ENCODE results near the gene ALCAM.

ALCAM gene

DNA sequence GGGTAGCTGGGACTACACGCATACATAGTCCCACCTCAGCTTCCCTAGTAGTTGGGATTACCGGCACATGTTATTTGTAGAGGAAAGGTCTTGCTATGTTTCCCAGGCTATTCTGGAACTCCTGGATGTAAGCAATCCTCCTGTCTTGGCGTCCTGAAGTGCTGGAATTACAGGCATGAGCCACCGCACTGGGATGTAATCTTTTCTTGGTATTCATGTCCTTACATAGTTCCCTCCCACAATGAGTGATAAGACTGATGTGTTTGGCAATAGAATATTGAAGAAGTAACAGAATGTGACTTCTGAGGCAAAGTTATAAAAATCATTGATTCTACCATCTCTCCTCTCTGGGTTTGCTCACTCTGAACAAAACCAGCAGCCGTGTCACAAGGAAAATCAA is 22.7 kb upstream of the ALCAM start:
- DNase-seq (ENCODE audit: low read depth in 1 of 2, low spot score in 1 of 2), result no peak
- Histone ChIP-seq H3K4me3 (replicated peaks; ENCODE audit: insufficient read depth, low read length) (no peak overlapping the region), H3K27me3 (ENCODE audit: insufficient read depth, poor library complexity, severe bottlenecking) (no peaks in the 10 kb centered on the region), H3K27ac (replicated peaks) (no peak overlapping the region)
- TF ChIP-seq, protein P1, sequence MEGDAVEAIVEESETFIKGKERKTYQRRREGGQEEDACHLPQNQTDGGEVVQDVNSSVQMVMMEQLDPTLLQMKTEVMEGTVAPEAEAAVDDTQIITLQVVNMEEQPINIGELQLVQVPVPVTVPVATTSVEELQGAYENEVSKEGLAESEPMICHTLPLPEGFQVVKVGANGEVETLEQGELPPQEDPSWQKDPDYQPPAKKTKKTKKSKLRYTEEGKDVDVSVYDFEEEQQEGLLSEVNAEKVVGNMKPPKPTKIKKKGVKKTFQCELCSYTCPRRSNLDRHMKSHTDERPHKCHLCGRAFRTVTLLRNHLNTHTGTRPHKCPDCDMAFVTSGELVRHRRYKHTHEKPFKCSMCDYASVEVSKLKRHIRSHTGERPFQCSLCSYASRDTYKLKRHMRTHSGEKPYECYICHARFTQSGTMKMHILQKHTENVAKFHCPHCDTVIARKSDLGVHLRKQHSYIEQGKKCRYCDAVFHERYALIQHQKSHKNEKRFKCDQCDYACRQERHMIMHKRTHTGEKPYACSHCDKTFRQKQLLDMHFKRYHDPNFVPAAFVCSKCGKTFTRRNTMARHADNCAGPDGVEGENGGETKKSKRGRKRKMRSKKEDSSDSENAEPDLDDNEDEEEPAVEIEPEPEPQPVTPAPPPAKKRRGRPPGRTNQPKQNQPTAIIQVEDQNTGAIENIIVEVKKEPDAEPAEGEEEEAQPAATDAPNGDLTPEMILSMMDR (IDR thresholded peaks at IDR 0.05; ENCODE audit: insufficient read depth, low read length), result no peak
- no peak for TF ChIP-seq GABPA (IDR thresholded peaks at IDR 0.05; ENCODE audit: low read depth)
- no peak for TF ChIP-seq POLR2AphosphoS5 (IDR thresholded peaks at IDR 0.05; ENCODE audit: low read depth)
- TF ChIP-seq SPI1 (IDR thresholded peaks at IDR 0.05; ENCODE audit: borderline replicate concordance, low read depth), result no peak
- TF ChIP-seq, protein P2, sequence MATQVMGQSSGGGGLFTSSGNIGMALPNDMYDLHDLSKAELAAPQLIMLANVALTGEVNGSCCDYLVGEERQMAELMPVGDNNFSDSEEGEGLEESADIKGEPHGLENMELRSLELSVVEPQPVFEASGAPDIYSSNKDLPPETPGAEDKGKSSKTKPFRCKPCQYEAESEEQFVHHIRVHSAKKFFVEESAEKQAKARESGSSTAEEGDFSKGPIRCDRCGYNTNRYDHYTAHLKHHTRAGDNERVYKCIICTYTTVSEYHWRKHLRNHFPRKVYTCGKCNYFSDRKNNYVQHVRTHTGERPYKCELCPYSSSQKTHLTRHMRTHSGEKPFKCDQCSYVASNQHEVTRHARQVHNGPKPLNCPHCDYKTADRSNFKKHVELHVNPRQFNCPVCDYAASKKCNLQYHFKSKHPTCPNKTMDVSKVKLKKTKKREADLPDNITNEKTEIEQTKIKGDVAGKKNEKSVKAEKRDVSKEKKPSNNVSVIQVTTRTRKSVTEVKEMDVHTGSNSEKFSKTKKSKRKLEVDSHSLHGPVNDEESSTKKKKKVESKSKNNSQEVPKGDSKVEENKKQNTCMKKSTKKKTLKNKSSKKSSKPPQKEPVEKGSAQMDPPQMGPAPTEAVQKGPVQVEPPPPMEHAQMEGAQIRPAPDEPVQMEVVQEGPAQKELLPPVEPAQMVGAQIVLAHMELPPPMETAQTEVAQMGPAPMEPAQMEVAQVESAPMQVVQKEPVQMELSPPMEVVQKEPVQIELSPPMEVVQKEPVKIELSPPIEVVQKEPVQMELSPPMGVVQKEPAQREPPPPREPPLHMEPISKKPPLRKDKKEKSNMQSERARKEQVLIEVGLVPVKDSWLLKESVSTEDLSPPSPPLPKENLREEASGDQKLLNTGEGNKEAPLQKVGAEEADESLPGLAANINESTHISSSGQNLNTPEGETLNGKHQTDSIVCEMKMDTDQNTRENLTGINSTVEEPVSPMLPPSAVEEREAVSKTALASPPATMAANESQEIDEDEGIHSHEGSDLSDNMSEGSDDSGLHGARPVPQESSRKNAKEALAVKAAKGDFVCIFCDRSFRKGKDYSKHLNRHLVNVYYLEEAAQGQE (IDR thresholded peaks at IDR 0.05; ENCODE audit: insufficient replicate concordance, low read depth), result no peak

DNA sequence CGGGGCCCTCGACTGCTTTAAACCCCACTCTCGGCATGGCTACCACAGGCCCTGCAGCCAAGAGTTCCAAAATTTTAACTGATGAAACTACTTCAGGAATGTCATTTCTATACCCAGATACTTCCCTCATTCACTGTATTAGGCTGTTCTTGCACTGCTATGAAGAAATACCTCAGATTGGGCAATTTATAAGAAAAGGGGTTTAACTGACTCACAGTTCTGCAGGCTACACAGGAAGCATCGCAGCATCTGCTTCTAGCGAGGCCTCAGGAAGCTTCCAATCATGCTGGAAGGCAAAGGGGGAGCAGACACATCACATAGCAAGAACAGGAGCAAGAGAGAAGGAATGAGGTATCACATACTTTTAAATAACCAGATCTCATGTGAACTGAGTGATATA is 21.6 kb upstream of the ALCAM start:
- DNase-seq (ENCODE audit: low read depth in 1 of 2, low spot score in 1 of 2), result no peak
- no peak for TF ChIP-seq SPI1 (IDR thresholded peaks at IDR 0.05; ENCODE audit: borderline replicate concordance, low read depth)
- TF ChIP-seq, protein P1 (IDR thresholded peaks at IDR 0.05; ENCODE audit: insufficient read depth, low read length), result no peak
- TF ChIP-seq, protein P2 (IDR thresholded peaks at IDR 0.05; ENCODE audit: insufficient replicate concordance, low read depth), result no peak
- TF ChIP-seq POLR2AphosphoS5 (IDR thresholded peaks at IDR 0.05; ENCODE audit: low read depth), result no peak
- TF ChIP-seq GABPA (IDR thresholded peaks at IDR 0.05; ENCODE audit: low read depth), result no peak
- Histone ChIP-seq H3K27ac (replicated peaks) (no peak overlapping the region), H3K4me3 (replicated peaks; ENCODE audit: insufficient read depth, low read length) (no peak overlapping the region), H3K27me3 (ENCODE audit: insufficient read depth, poor library complexity, severe bottlenecking) (no peaks in the 10 kb centered on the region)

DNA sequence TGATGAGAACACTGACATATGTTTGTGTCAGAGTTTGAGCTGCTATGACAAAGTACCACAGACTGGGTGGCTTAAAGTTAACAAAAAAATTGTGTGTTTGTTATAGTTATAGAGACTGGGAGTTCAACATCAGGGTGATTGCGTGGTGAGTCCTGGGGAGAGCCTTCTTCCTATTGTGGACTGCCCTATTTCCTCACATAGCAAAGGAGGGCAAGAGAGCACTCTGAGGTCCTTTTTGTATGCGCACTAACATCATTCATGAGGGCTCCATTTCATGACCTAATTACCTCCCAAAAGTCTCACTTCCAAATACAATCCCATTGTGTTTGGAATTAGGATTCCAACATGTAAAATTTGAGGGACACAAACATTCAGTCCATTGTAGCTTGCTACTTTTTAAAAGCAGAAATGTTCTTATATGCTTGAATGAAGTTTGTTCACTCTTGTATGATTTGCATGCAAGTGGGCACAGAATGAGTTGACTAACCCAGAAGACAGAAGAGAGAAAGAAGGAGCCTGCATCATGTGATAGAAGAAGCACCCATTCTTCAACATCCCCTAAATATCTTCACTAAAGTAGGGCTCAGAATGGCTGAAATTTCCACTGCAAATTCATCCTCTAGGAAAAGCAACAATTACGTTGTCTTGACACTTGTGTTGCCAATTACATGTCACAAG is 18.9 kb upstream of the ALCAM start:
- no peak for DNase-seq (ENCODE audit: low read depth in 1 of 2, low spot score in 1 of 2)
- Histone ChIP-seq H3K27ac (replicated peaks) (no peak overlapping the region), H3K27me3 (ENCODE audit: insufficient read depth, poor library complexity, severe bottlenecking) (no peaks in the 10 kb centered on the region), H3K4me3 (replicated peaks; ENCODE audit: insufficient read depth, low read length) (no peak overlapping the region)
- TF ChIP-seq POLR2AphosphoS5 (IDR thresholded peaks at IDR 0.05; ENCODE audit: low read depth), result no peak
- no peak for TF ChIP-seq GABPA (IDR thresholded peaks at IDR 0.05; ENCODE audit: low read depth)
- TF ChIP-seq, protein P2 (IDR thresholded peaks at IDR 0.05; ENCODE audit: insufficient replicate concordance, low read depth), result no peak
- TF ChIP-seq SPI1 (IDR thresholded peaks at IDR 0.05; ENCODE audit: borderline replicate concordance, low read depth), result no peak
- TF ChIP-seq, protein P1 (IDR thresholded peaks at IDR 0.05; ENCODE audit: insufficient read depth, low read length), result no peak
